ENCODE data around the gene CDKN1B. TPM values are rescaled to one million over a fixed set of nuclear protein-coding genes. Genes with fewer than 3 reads are reported as not detected.

Gene CDKN1B
- total RNA-seq, 2 donors from 2014 or later = 73.5 to 110 TPM

GRCh38 chr12:12673296-12673695 lies 43.9 kb upstream of the CDKN1B start:
- H3K9me3 ChIP-seq = no peaks in the 10 kb centered on the region
- no peaks in the 10 kb centered on the region for H3K36me3 ChIP-seq
- TF ChIP-seq POLR2AphosphoS5 (IDR thresholded peaks at IDR 0.05) (no peak), CTCF (IDR thresholded peaks at IDR 0.05) (no peak), POLR2A (IDR thresholded peaks at IDR 0.05) (no peak)
- no peak overlapping the region for H3K27ac ChIP-seq
- DNase-seq (ENCODE audit: low spot score) = no peak
- 73% methylated on average over 3 of the region's 3 CpGs for WGBS
- no peak overlapping the region for H3K4me3 ChIP-seq
- intact Hi-C loops (cut with DNase I) = no loop called here
- no peaks in the 10 kb centered on the region for H3K4me1 ChIP-seq (replicated peaks)
- H3K27me3 ChIP-seq (replicated peaks; ENCODE audit: insufficient read depth) = no peaks in the 10 kb centered on the region

GRCh38 chr12:12676605-12677004 lies 40.6 kb upstream of the CDKN1B start:
- Histone ChIP-seq H3K4me1 (replicated peaks) (no peaks in the 10 kb centered on the region), H3K9me3 (no peaks in the 10 kb centered on the region), H3K27me3 (replicated peaks; ENCODE audit: insufficient read depth) (no peaks in the 10 kb centered on the region), H3K27ac (no peak overlapping the region), H3K4me3 (no peak overlapping the region), H3K36me3 (no peaks in the 10 kb centered on the region)
- 19% methylated on average over 3 of the region's 3 CpGs for WGBS
- intact Hi-C loops (cut with DNase I) = no loop called here
- DNase-seq (ENCODE audit: low spot score) = no peak
- no peak for TF ChIP-seq POLR2A (IDR thresholded peaks at IDR 0.05)
- TF ChIP-seq POLR2AphosphoS5 (IDR thresholded peaks at IDR 0.05) = no peak
- no peak for TF ChIP-seq CTCF (IDR thresholded peaks at IDR 0.05)

GRCh38 chr12:12681061-12681765 lies 36.0 kb upstream of the CDKN1B start:
- 88% methylated on average over 5 of the region's 5 CpGs for WGBS
- TF ChIP-seq CTCF (IDR thresholded peaks at IDR 0.05) (no peak), POLR2A (IDR thresholded peaks at IDR 0.05) (no peak), POLR2AphosphoS5 (IDR thresholded peaks at IDR 0.05) (no peak)

GRCh38 chr12:12682284-12682683 lies 34.9 kb upstream of the CDKN1B start:
- Histone ChIP-seq H3K4me3 (no peak overlapping the region), H3K9me3 (no peaks in the 10 kb centered on the region), H3K36me3 (no peaks in the 10 kb centered on the region), H3K4me1 (replicated peaks) (no peaks in the 10 kb centered on the region), H3K27me3 (replicated peaks; ENCODE audit: insufficient read depth) (peaks cover 4% of the 10 kb centered on the region), H3K27ac (no peak overlapping the region)
- TF ChIP-seq POLR2A (IDR thresholded peaks at IDR 0.05) (no peak), CTCF (IDR thresholded peaks at IDR 0.05) (no peak), POLR2AphosphoS5 (IDR thresholded peaks at IDR 0.05) (no peak)
- intact Hi-C loops (cut with DNase I) = no loop called here
- no peak for DNase-seq (ENCODE audit: low spot score)

More at GRCh38 chr12:12681061-12681765, 36.0 kb upstream of the CDKN1B start:
- no peaks in the 10 kb centered on the region for H3K36me3 ChIP-seq
- H3K4me1 ChIP-seq (replicated peaks) = no peaks in the 10 kb centered on the region
- intact Hi-C loops (cut with DNase I) = no loop called here
- H3K9me3 ChIP-seq = no peaks in the 10 kb centered on the region
- H3K4me3 ChIP-seq = no peak overlapping the region
- no peak overlapping the region for H3K27ac ChIP-seq
- H3K27me3 ChIP-seq (replicated peaks; ENCODE audit: insufficient read depth) = peaks cover 4% of the 10 kb centered on the region
- DNase-seq (ENCODE audit: low spot score) = no peak

GRCh38 chr12:12683136-12683697 lies 34.0 kb upstream of the CDKN1B start:
- H3K4me1 ChIP-seq (replicated peaks) = no peaks in the 10 kb centered on the region
- H3K36me3 ChIP-seq = no peaks in the 10 kb centered on the region
- intact Hi-C loops (cut with DNase I) = no loop called here
- WGBS = 86% methylated on average over 4 of the region's 4 CpGs
- DNase-seq (ENCODE audit: low spot score) = no peak
- H3K4me3 ChIP-seq = no peak overlapping the region
- no peaks in the 10 kb centered on the region for H3K9me3 ChIP-seq
- H3K27me3 ChIP-seq (replicated peaks; ENCODE audit: insufficient read depth) = peaks cover 4% of the 10 kb centered on the region
- no peak overlapping the region for H3K27ac ChIP-seq
- TF ChIP-seq POLR2AphosphoS5 (IDR thresholded peaks at IDR 0.05) (no peak), POLR2A (IDR thresholded peaks at IDR 0.05) (no peak), CTCF (IDR thresholded peaks at IDR 0.05) (no peak)
